RWPE2 (cell line): ENCODE measurements around the gene ZFYVE19.

Experiments
- ATAC-seq: fragments of 200-7000 bp; cut with Tn5 transposase; 3 replicates; pipeline ENCODE4 v1.9.1; 2021; ENCODE audit warnings: low read depth
- DNase-seq: peaks from one replicate; pipeline ENCODE4 v3.0.0-alpha.2; 2020; ENCODE audit warnings: low spot score
- H3K27ac ChIP-seq: fragments of 450-650 bp; 2 replicates; pipeline ENCODE4 v1.5.1; 2017; ENCODE audit warnings: mild to moderate bottlenecking; ENCODE audit not compliant: poor library complexity, severe bottlenecking
- H3K27me3 ChIP-seq: fragments of 250-450 bp; sonication (Bioruptor Pico); 2 replicates; pipeline ENCODE4 v1.5.1; 2021; ENCODE audit warnings: mild to moderate bottlenecking, moderate library complexity; ENCODE audit not compliant: insufficient read depth, poor library complexity, severe bottlenecking
- H3K36me3 ChIP-seq: fragments of 250-450 bp; sonication (Bioruptor Pico); 2 replicates; pipeline ENCODE4 v1.5.1; 2020; ENCODE audit warnings: low read depth, mild to moderate bottlenecking, moderate library complexity
- H3K4me1 ChIP-seq: fragments of 250-450 bp; sonication (Bioruptor Pico); 2 replicates; pipeline ENCODE4 v1.5.1; 2021; ENCODE audit warnings: mild to moderate bottlenecking, moderate library complexity; ENCODE audit not compliant: insufficient read depth, poor library complexity, severe bottlenecking
- H3K4me3 ChIP-seq: fragments of 250-450 bp; sonication (Bioruptor Pico); 2 replicates; pipeline ENCODE4 v1.5.1; 2021; ENCODE audit warnings: mild to moderate bottlenecking, moderate library complexity; ENCODE audit not compliant: severe bottlenecking
- H3K9me3 ChIP-seq: fragments of 250-450 bp; sonication (Bioruptor Pico); 2 replicates; pipeline ENCODE4 v1.5.1; 2021; ENCODE audit warnings: mild to moderate bottlenecking, moderate library complexity; ENCODE audit not compliant: severe bottlenecking
- TF ChIP-seq, protein P1 (sequence below): fragments of 450-650 bp; IDR thresholded peaks from one replicate; pipeline ENCODE4 v1.5.1; 2017; ENCODE audit warnings: mild to moderate bottlenecking, moderate library complexity; ENCODE audit not compliant: poor library complexity, severe bottlenecking

The ZFYVE19 gene

GRCh38 chr15:40764629-40765103 lies 42.2 kb upstream of the ZFYVE19 start:
- DNase-seq (no peak), ATAC-seq (no peak)
- 0 out of 2 replicates have a peak, but pooled peaks cover 5% of the 10 kb centered on the region for H3K36me3 ChIP-seq
- H3K4me3 ChIP-seq: peak overlapping the region; percentile 31
- no peaks in the 10 kb centered on the region for H3K9me3 ChIP-seq
- H3K4me1 ChIP-seq: peaks cover 48% of the 10 kb centered on the region
- no peaks in the 10 kb centered on the region for H3K27me3 ChIP-seq
- TF ChIP-seq, protein P1, sequence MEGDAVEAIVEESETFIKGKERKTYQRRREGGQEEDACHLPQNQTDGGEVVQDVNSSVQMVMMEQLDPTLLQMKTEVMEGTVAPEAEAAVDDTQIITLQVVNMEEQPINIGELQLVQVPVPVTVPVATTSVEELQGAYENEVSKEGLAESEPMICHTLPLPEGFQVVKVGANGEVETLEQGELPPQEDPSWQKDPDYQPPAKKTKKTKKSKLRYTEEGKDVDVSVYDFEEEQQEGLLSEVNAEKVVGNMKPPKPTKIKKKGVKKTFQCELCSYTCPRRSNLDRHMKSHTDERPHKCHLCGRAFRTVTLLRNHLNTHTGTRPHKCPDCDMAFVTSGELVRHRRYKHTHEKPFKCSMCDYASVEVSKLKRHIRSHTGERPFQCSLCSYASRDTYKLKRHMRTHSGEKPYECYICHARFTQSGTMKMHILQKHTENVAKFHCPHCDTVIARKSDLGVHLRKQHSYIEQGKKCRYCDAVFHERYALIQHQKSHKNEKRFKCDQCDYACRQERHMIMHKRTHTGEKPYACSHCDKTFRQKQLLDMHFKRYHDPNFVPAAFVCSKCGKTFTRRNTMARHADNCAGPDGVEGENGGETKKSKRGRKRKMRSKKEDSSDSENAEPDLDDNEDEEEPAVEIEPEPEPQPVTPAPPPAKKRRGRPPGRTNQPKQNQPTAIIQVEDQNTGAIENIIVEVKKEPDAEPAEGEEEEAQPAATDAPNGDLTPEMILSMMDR: no peak
- peak overlapping the region; percentile 92 for H3K27ac ChIP-seq

GRCh38 chr15:40766194-40766815 lies 40.6 kb upstream of the ZFYVE19 start:
- peaks cover 58% of the 10 kb centered on the region for H3K4me1 ChIP-seq

DNA sequence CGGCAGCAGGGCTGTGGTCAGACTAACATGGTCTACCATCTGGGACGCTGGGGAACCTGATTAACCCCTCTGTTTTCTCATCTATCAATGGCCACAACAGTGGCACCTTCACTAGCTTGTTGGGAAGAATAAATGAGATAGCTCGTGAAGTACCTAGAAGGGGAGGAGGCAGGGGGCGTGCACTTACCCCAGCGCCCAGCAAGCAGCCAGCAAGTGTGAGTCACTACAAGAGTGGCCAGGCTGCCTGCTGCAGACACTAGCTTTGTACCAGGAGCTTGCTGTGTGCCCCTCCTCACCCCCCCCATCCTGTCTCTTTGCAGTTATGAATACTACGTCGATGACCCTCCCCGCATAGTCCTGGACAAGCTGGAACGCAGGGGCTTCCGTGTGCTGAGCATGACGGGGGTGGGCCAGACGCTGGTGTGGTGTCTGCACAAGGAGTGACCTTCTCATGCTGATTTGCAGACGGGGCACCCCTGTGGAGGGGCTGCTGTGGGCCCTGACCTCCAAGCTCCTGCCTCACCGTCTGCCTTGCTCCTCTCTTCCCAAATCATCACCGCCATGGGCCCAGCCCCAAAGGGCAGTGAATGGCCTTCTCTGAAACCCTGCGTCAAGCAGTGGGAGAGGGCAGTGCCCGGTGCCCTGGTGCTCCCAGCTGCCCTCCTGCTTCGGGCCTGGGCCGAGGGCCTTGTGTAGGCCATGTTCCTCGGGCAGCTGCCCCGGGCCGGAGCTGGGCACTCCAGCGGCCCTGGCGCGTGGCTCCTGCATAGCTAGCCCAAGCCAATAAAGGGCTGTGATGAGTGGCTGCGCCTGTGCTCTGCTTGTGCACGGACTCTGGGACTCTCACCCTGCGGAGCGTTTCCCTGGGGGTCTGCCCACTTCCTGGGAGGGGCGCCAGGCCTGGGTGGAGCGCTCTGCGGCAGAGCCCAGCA lies 39.7 kb upstream of the ZFYVE19 start:
- TF ChIP-seq, protein P1: no peak
- DNase-seq (peak; percentile 90), ATAC-seq (peak; percentile 28)
- H3K27me3 ChIP-seq: no peaks in the 10 kb centered on the region
- peak overlapping the region; percentile 92 for H3K27ac ChIP-seq
- peaks cover 58% of the 10 kb centered on the region for H3K4me1 ChIP-seq
- H3K4me3 ChIP-seq: no peak overlapping the region
- H3K36me3 ChIP-seq: 0 out of 2 replicates have a peak, but pooled peaks cover 7% of the 10 kb centered on the region
- no peaks in the 10 kb centered on the region for H3K9me3 ChIP-seq

More at GRCh38 chr15:40766194-40766815, 40.6 kb upstream of the ZFYVE19 start:
- no peaks in the 10 kb centered on the region for H3K9me3 ChIP-seq
- TF ChIP-seq, protein P1: no peak
- H3K36me3 ChIP-seq: 0 out of 2 replicates have a peak, but pooled peaks cover 5% of the 10 kb centered on the region
- no peak overlapping the region for H3K4me3 ChIP-seq
- H3K27me3 ChIP-seq: no peaks in the 10 kb centered on the region
- DNase-seq (no peak), ATAC-seq (no peak)
- H3K27ac ChIP-seq: peak overlapping the region; percentile 92

- no peaks in the 10 kb centered on the region for H3K9me3 ChIP-seq
- H3K36me3 ChIP-seq: 0 out of 2 replicates have a peak, but pooled peaks cover 8% of the 10 kb centered on the region
- peak overlapping the region; percentile 92 for H3K27ac ChIP-seq
- TF ChIP-seq, protein P1: no peak
- DNase-seq: no peak
- H3K4me1 ChIP-seq: peaks cover 54% of the 10 kb centered on the region
- no peaks in the 10 kb centered on the region for H3K27me3 ChIP-seq
- no peak overlapping the region for H3K4me3 ChIP-seq
- ATAC-seq: no peak
Observed at GRCh38 chr15:40767838-40768500, 38.9 kb upstream of the ZFYVE19 start.
